Progenitor cell of endocrine pancreas (in vitro differentiated cells): ENCODE data around the gene SRL. TPM values are rescaled to one million over a fixed set of nuclear protein-coding genes. Genes with fewer than 3 reads are reported as not detected.

ENCODE experiments used
- DNase-seq: peaks from one replicate; pipeline ENCODE4 v3.0.0; 2021; ENCODE audit warnings: low spot score; ENCODE audit not compliant: unreplicated experiment
- H3K27ac Mint-ChIP-seq: 2 replicates; pipeline ENCODE4 v1.8.0; 2021; ENCODE audit warnings: mild to moderate bottlenecking, moderate library complexity, mixed read lengths
- H3K27me3 Mint-ChIP-seq: 2 replicates; pipeline ENCODE4 v1.8.0; 2021; ENCODE audit warnings: mixed read lengths
- H3K36me3 Mint-ChIP-seq: 2 replicates; pipeline ENCODE4 v1.8.0; 2022; ENCODE audit warnings: mixed read lengths; ENCODE audit not compliant: insufficient read depth
- H3K4me1 Mint-ChIP-seq: 2 replicates; pipeline ENCODE4 v1.8.0; 2021; ENCODE audit warnings: low read depth, mixed read lengths
- H3K4me3 Mint-ChIP-seq: 2 replicates; pipeline ENCODE4 v1.8.0; 2021; ENCODE audit warnings: low read depth, mild to moderate bottlenecking, moderate library complexity, mixed read lengths
- H3K9me3 Mint-ChIP-seq: 2 replicates; pipeline ENCODE4 v1.8.0; 2021; ENCODE audit warnings: low read depth, mixed read lengths
- total RNA-seq: library from RNA; stranded (reverse); gene quantifications from 2 replicates; pipeline ENCODE4 v1.2.1, GENCODE V29; 2021
- TF ChIP-seq, protein P1 (sequence below): fragments of 200-600 bp; sonication (generic); IDR thresholded peaks from one replicate; pipeline ENCODE4 v1.5.0; 2021; ENCODE audit warnings: antibody characterized with exemption, mild to moderate bottlenecking; ENCODE audit not compliant: unreplicated experiment

Gene SRL
- total RNA-seq, 1 donor from 2014 or later, result not detected

DNA sequence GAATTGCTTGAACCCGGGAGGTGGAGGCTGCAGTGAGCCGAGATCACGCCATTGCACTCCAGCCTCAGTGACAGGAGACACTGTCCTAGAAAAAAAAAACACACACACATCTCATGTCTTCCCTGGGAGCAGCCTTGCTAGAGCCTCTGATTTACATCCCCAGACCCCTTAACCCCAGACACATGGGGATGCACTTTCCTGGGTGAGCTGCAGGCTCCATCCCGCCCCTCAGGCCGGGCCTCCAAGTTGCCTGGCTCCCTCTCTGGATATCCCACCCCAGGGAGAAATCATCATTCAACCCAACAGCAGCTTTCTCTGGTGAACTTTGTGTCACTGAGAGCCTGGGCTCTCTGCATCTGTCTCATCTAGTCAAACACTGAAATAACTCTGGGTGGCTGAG lies 21.5 kb downstream of the SRL start:
- TF ChIP-seq, protein P1, sequence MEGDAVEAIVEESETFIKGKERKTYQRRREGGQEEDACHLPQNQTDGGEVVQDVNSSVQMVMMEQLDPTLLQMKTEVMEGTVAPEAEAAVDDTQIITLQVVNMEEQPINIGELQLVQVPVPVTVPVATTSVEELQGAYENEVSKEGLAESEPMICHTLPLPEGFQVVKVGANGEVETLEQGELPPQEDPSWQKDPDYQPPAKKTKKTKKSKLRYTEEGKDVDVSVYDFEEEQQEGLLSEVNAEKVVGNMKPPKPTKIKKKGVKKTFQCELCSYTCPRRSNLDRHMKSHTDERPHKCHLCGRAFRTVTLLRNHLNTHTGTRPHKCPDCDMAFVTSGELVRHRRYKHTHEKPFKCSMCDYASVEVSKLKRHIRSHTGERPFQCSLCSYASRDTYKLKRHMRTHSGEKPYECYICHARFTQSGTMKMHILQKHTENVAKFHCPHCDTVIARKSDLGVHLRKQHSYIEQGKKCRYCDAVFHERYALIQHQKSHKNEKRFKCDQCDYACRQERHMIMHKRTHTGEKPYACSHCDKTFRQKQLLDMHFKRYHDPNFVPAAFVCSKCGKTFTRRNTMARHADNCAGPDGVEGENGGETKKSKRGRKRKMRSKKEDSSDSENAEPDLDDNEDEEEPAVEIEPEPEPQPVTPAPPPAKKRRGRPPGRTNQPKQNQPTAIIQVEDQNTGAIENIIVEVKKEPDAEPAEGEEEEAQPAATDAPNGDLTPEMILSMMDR, result no peak
- H3K4me3 Mint-ChIP-seq, result no peak overlapping the region
- no peak overlapping the region for H3K27ac Mint-ChIP-seq
- H3K9me3 Mint-ChIP-seq, result no peaks in the 10 kb centered on the region
- peaks cover 2% of the 10 kb centered on the region for H3K4me1 Mint-ChIP-seq
- peaks cover 6% of the 10 kb centered on the region for H3K27me3 Mint-ChIP-seq
- no peak for DNase-seq
- no peaks in the 10 kb centered on the region for H3K36me3 Mint-ChIP-seq

DNA sequence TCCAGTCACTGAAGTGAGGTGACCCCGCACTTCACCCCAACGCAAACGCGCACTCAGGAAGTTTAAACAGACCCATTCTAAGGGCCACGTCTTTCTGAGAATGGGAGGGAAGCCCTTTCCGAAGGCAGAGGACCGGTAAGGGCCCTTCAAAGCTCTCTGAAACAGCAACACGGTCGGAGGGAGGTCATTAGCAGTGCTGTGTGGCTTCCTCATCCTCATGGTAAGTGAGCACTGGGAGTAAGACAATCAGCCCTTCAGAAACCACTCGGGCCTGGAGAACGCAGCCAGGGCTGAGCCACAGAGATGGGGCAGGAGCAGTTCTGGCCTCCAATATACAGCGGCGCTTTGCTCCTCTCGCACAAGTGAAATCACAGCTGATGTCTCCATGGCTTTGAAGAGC lies 23.7 kb downstream of the SRL start:
- peaks cover 2% of the 10 kb centered on the region for H3K4me1 Mint-ChIP-seq
- H3K36me3 Mint-ChIP-seq, result no peaks in the 10 kb centered on the region
- DNase-seq, result no peak
- no peak overlapping the region for H3K4me3 Mint-ChIP-seq
- no peaks in the 10 kb centered on the region for H3K9me3 Mint-ChIP-seq
- H3K27me3 Mint-ChIP-seq, result peaks cover 9% of the 10 kb centered on the region
- TF ChIP-seq, protein P1, result no peak
- no peak overlapping the region for H3K27ac Mint-ChIP-seq

DNA sequence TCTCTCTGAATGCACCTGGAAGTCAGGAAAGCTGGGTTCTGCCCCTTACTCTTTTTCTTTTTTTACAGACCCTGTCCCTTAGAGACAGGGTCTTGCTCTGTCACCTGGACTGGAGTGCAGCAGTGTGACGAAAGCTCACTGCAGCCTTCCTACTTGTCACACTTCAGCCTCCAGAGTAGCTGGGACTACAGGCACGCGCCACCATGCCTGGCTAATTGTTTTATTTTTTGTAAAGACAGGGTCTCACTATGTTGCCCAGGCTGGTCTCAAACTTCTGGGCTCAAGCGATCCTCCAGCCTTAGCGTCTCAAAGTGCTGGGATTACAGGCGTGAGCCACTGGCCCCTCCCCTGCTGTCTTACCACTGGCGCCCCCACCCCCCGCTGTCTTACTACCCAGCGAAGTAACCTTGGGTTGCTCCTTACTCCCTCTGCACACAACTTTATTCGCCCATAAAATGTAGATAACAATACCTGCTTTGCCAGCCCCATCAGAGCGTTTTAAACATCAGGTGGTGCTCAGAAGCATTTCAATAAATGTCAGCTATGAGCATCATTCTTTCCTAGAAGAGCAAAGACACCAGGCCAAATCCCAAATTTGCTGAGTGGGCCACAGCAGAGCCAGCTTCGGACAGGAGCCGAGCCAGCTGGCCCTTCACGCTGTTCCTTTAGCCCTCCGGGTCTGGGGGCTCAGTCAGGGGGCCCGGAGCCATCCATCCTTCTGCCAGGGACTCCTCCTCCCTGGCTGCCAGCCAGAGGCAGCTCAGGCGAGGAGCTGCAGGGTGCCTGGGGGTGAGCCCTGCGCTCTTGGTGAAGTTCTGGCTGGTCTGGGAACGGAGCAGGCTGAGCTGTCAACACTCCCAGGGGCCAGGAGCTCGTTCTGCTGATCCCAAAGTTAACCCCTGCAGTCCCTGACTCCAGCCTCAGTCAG lies 24.4 kb downstream of the SRL start:
- Mint-ChIP-seq H3K27me3 (peaks cover 9% of the 10 kb centered on the region), H3K27ac (no peak overlapping the region), H3K4me3 (no peak overlapping the region), H3K4me1 (peaks cover 2% of the 10 kb centered on the region), H3K9me3 (no peaks in the 10 kb centered on the region), H3K36me3 (no peaks in the 10 kb centered on the region)
- TF ChIP-seq, protein P1, result no peak
- no peak for DNase-seq

DNA sequence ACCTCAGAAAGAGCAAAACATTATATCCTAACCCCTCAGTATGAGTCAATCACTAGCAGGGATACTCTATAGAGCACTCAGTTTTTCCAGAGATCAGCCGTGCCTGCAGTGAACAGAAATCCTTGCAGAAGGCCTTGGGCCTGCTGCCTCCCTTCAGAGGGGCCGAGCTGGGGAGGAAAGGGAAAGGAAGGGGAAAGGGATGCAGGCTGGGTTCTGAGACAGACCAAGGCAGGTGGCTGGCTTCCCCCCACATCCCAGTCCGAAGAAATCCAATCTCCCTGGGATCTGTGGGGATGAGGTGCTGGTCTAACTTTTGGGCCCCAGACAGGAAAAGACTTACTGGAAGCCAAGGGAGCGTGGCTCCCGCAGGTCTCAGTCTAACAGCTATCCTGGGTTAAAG lies 25.3 kb downstream of the SRL start:
- TF ChIP-seq, protein P1, result no peak
- Mint-ChIP-seq H3K4me3 (no peak overlapping the region), H3K4me1 (peaks cover 2% of the 10 kb centered on the region), H3K9me3 (no peaks in the 10 kb centered on the region), H3K27me3 (peaks cover 9% of the 10 kb centered on the region), H3K27ac (no peak overlapping the region), H3K36me3 (no peaks in the 10 kb centered on the region)
- no peak for DNase-seq

DNA sequence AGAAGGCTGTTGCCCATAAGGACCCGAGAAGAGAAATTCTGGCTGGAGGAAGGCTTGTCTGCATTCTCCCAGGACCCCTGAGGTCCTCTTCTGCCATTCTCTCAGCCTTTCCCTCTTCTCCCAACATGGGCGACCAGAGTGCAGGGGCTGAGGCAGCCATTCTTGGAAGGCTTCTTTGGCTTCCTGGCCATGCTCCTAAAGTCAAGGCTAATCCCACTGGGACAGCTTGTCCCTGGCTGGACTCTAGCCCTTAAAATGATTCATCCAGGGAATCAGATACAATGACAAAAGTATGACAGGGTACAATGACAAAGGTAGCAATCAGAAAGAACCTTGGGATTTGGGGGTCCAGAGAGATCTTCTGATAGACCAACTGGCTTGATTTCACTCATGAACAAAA lies 26.8 kb downstream of the SRL start:
- H3K36me3 Mint-ChIP-seq, result no peaks in the 10 kb centered on the region
- TF ChIP-seq, protein P1, result no peak
- H3K9me3 Mint-ChIP-seq, result no peaks in the 10 kb centered on the region
- no peak overlapping the region for H3K4me3 Mint-ChIP-seq
- peaks cover 2% of the 10 kb centered on the region for H3K4me1 Mint-ChIP-seq
- H3K27me3 Mint-ChIP-seq, result peaks cover 9% of the 10 kb centered on the region
- no peak for DNase-seq
- no peak overlapping the region for H3K27ac Mint-ChIP-seq
